HG03439 (cell line): ENCODE data around the gene DDB1.
A peak's percentile ranks its signal among the peaks of the same experiment; 100 is the strongest.

Experiments
- ATAC-seq: cut with Tn5 transposase; IDR thresholded peaks from one replicate; pipeline ENCODE4 v1.9.1; 2021; ENCODE audit warnings: mild to moderate bottlenecking, moderate library complexity; ENCODE audit not compliant: unreplicated experiment

Gene DDB1

DNA sequence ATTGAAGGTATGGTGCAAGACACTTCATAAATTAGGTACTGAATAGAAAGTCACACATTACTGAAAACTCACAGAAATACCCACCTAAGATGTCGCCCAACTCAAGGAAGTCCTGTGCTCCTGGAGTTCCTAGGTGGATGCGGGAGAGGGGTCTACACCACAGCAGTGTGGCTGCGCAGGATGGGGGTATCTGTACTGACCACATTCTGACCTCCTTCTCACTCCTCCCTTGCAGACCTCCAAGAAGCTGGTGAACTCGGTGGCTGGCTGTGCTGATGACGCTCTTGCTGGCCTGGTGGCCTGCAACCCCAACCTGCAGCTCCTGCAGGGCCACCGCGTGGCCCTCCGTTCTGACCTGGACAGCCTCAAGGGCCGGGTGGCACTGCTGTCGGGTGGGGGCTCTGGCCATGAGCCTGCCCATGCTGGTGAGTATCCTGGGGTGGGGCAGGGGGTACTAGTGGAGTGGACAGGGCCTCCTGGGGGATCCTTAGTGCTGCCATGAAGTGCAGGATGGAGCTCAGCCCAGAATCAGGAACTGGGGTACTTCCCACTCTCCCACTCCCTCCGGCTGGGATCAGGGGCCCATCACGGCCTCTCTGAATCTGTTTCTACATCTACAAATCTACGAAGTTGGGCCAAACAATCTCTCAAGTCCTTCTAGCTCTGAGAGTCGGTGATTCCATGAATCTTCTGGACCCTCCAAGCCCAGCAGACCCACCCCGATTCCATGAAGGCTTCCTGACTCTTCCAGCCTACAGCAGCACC, 5.0 kb upstream of the DDB1 start:
- no peak for ATAC-seq

DNA sequence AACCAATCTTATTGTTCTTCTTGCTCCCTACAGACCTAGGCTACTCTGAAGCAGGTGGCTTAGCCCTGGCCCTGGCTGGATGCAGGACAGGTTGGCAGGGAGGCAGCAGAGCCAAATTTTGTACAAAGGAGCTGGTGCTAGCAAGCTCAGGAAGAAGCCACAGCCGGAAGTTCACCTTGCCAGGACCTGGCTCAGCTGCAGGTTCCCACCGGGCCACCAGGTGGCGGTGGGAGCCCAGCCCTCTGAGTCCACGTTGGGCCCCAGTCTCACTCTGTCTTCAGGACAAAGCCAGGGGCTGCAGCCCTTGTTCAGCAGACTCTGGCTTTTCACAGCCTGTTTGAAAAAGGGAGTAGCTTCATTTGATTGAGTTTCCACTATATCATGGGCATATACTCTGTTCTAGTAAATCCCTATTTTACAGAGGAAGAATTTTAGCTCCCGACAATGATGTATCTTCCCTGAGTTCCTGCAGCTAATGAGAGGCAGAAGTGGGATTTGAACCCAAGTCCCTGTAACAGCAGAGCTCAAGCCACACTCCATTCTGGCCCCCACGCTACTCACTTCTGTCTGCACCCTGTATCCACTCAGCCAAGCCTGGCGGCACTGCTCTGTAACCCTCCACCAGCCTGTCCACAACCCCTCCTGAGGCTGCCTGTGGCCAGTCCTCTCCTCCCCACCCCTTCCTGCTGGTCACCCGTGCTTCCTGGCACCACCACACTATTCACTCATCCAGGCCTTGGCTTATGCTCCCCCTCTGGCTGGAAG, 3.4 kb upstream of the DDB1 start:
- ATAC-seq: peak; percentile 42

DNA sequence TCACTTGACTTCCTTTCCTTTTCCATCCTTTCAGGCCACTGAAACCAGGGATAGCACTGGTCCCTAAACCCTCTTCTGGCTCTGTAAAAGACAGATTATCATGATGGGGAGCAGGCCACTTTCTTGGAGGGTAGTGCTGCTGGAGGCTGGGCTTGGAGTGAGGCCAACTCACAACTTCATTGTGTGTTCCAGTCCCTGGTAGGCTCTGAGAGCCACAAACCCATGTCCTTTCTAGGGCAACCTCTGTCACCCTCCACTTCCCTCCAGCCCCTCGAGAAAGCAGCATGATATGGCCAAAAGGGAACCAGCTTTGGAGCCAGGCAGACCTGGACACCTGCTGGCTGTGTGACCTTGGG, 2.4 kb upstream of the DDB1 start:
- ATAC-seq: no peak

DNA sequence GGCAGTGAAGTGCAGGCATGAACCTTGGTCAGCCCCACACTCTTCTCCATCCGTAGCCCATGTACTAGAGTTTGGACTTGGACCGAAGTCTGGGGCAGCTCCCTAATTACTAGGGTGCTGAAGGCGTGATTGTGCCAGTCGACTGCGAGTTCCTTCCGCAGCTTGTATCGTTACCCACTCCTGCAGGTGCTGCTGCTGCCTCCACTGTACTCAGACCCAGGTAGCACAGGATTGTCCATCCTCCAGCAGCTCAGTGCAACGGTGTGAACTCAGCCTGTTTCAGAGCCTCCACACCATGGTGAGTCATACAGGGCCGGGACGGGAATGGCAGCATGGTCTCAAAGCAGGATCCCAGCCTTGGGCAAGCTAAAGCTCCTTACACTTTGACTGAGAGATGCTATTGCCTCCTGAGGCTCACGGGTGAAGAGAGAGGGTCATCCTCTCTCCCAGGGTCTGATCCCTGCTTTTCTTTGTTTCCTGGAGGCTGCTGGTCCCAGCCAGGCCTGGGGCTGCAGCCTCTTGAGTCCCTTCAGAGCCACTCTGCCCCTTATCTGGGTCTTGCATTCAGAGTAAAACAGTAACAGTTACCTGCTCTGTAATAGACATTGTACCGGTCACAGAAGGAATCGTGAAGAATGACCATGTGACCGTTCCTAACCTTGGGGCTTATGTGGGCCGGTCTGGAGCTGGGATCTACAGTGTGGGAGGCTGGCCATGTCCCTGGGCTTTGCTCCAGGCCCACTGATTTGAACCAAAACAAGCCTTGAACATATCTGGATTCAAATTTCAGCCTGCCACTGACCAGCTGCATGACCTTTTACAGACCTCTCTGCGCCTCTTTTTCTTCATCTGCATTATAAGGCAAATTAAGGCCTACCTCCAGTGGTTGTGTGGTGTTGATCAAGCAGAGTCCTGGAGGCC, 1.8 kb upstream of the DDB1 start:
- no peak for ATAC-seq

DNA sequence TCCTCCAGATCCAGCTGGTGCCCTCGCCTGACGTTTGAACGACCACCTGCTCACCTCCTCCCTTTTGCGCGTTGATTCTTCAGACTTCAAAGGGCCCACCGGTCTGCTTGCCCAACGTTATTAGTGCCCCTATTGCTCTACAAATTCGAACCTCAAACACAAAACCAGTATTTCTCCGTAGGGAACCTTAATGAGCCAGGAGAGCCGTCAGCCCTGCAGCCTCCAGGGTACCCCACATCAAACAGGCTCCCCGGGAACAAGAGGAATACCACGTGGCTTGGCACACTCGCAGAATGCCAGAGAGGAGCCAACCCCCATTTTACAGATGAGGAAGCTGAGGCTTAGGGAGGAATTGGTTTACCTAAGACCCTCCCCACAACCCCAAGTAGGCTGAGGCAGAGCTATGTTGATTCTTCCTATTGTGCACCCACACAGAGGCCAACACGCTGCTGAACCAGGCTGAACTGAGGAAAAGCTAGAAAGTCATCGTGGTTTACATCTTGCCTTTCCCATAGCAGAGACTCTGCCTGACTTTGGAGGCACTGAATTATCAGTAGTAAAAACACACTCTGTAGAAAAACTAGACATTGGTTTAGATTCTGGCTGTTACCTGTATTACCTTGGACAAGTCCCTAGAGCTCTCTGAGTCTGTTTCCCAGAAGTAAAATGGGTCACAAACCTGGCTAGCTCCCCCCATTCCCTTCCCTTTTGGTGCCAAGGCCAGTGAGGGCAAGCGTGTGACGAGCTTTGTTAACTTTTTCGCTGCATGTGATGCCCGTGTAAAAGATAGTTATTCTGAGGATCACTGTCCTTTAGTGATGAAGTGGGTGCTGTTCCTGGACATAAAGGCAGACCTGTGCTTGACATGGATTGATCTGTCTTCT, 887 bp upstream of the DDB1 start:
- ATAC-seq: peak; percentile 4

DNA sequence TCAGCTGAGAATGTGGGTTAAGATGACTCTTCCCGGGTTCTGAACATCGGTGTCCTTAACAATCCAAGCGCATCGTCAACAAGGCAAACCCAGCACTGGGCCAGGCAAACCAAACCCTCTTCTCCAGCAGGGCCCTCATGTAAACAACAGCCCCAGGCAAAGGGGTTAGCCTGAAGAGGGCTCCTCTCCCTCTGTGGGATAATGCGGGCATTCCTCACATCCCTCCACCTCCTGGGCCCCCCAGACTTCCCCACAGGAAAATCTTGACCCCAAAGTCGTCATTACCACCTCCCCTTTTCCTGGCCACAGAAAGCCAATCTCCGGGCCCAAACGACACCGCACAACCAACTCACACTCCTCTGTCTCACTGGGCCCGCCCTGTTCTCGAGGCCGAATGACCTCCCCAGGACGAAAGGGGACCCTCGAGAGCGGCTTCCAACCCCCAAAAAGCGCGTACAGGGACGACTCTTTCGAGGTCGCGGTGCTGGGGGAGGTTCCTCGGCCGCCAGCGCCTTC, 566 bp downstream of the DDB1 start:
- peak; percentile 11 for ATAC-seq

DNA sequence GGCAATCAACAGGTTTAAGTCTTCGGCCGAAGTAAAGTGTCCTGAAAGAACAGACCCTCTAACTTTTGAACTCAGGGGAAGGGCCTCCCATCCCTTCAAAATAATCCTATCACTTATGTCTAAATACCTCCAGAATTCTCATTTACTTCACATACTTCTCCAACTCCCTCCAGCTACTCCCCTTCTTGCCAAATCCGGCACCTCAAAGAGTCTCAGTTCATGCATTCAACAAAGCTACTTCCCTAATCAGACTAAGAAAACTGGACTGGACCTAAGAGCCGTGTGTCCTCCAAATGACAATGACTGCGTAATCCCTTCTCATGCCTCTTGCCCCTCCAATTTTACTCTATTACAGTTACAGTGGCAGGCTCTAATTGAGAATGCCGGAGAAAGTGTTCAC, 1.3 kb downstream of the DDB1 start:
- no peak for ATAC-seq

DNA sequence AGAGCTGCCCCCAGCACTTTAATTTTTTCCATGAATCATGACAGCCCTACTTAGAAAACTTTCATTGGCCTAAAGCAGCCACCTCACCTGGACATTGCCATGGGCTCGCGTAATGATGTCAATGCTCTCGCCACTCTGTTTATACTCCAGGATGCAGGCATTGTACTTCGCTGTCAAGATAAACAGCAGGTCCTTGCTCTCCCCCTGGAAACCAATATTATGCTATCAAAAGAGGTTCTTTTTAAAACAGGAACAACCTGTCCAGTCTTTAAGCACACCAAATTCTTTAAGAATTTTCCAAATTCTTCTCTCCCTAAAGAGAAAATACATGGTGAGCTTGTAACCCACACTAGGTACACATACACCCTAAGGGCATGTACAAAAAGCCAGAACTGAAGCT, 3.0 kb downstream of the DDB1 start:
- ATAC-seq: no peak

DNA sequence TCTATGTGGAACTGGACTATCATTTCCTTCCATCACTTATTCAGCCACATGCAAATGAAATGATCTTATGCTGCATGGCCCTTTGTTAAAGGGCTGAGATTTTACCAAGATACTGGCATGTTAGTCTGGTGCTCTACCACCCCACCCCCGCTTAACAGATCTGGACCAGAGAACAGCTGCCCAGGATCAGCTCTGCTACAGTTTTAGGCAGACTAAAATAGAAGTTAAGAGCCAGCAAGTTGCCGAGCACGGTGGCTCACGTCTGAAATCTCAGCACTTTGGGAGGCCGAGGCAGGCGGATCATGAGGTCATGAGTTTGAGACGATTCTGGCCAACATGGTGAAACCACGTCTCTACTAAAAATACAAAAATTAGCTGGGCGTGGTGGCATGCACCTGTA, 4.6 kb downstream of the DDB1 start:
- no peak for ATAC-seq

DNA sequence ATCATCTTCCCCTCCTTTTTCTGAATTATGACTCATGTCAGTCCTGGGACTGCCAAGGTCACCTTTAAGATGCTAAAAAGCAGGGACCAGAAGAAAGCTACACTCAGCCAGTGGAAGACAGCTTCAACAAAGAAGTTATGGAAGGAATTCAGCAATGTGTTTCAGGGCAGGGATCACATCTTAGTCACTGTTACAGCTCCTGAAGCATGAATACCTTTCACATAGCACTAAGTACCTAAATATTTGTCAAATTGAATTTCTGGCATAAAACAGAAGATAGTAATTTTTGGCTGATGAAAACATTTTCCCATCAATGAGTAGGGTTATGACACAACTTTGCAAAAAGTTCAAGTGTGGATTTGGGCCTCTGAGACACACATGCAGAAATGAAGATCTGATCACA, 5.2 kb downstream of the DDB1 start:
- ATAC-seq: no peak

DNA sequence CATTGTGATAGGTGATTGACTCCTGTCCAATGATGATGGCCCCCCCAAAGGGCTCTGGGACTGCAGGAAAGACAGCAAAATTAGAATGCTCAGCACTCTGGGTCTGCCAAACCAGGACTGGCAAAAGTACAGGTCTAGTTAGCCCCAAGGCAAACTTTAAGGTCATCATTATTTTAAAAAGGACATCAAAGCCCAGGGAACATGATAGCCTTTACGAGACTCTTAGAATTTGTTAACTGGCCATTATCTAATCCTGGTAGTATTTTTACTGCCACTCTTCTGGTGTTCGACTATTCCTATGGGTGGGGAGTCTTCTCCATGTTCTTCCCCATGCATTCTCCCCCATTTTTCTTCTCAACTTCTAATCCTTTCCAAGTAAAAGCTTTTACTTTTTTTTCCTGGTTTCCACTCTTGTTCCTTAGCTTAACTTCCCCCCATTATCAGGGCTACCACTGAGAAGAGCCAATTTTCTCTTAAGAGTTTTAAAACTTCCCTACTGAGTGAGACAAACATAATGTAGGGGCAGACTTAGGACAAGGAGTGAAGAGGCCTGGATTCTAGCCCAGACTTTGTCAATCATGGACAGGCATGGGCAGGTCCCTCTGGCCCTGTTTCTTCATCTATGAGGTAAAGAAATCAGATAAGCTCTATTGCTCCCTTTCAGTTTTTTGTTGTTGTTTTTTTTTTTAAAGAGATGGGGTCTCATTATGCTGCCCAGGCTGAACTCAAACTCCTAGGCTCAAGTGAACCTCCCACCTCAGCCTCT, 7.1 kb downstream of the DDB1 start:
- no peak for ATAC-seq

DNA sequence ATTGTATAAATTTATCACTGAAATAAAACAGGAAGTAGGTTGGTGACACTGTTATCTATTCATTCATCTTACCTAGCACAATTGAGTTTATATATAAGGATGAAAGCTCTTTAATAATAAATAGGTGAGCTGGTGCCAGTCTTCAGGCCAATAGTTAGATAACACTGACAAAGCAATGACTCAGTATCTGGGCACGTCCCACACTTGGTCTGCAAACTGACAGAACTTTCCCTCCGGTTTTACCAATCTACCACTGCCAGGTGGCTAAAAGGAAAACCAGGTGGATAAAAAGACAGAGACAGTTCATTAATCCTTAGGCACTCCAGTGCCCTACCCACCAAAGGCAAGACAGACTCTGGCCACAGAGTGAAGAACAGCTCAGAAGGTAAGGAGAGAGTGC, 17.6 kb downstream of the DDB1 start:
- ATAC-seq: no peak

DNA sequence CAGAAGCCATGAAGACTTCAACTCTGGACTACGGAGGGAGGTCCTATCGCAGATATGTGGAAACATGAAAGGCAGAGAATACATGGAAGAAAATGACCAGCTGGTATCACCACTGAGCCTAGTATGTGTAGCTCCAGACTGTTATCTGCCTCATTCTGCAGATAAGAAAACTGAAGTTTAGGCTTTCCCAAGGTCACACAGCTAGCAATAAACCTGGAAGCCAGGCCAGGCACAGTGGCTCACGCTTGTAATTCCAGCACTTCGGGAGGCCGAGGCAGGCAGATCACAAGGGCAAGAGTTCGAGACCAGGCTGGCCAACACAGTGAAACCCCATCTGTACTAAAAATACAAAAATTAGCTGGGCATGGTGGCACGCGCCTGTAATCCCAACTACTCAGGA, 22.2 kb downstream of the DDB1 start:
- no peak for ATAC-seq

DNA sequence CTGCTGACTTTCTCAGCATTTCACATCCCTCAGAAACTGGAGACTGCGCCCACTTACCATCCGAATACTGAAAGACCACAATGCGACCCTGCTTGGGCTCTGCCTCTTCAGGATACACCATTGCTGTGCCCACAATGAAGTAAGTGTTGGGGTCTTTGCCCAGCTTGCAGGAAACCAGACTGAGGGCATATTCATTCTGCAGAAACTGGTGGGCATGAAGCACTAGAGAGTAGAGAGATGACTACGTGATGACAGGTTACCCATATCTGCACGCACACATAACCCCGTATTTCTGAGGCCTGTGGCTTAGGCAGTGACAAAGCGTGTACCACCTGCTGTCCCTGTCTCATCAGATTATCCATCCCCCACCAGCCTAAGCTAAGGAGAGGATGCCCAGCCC, 23.2 kb downstream of the DDB1 start:
- ATAC-seq: no peak

DNA sequence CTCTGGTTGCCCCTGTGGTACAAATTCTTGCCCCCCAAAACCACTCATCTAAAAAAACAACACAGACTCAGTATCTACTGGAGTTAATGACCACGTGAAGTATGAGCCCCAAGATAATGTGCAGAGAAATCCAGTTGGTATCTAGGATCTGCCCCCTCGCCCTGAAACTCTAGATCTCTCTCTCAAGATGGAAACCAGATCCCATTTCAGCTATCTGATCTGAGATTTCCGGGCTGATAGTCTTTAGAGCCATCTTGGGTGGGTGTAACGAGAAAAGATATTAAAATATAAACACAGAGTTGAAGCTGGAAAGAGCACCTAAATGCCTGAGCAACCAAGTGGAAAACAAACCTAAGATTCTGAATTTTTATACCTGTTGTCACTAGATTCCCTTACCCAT, 23.8 kb downstream of the DDB1 start:
- ATAC-seq: no peak

DNA sequence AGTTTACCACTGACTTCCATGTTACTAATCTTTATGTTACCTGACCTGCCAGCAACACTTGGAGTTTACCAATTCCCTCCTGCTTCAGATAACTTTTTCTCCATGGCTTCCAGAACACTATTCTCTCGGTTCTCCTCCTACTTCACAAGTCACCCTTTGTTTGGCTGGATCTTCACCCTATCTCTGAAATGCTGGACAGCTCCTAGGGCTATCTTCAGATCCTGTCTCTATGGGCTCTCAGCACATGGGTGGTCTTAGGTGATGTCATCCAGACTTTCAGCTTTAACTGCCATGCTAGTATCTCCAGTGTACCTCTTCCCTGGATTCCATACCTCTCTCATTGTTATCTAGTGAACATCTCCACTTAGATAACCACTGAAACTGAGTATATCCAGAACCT, 25.6 kb downstream of the DDB1 start:
- no peak for ATAC-seq

DNA sequence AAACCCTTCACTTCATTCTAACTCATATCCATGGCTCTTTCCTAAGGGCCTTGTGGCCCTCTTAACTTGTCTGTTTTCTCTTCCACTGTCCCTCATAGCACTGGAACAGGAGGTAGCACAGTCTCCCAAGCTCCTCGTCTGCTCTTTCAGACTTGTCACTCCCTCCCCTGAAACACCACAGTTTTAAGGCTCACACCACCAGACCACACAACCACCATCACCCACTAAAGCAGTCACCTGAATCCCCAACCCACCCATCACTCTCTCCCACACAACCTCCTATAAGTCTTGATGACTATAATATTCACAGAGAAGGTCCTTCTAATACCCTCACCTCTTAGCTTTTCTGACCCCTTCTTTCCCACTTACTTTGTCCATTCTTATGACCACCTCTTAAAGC, 26.7 kb downstream of the DDB1 start:
- ATAC-seq: no peak

DNA sequence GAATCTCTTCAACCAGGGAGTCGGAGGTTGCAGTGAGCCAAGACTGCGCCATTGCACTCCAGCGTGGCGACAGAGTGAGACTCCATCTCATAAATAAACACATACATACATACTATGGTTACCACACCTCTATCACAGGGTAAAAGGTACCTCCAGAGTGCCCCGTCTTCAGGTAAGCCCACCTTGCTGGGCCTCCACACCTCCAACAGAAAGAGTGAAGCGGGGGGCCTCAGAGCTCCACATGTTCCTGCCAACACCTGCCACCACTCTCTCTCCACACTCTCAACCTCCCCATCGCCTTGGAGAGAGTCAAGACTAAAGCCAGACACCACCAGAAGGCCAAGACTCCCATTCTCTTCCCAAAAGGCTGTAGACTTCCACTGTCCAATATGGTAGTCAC, 27.5 kb downstream of the DDB1 start:
- no peak for ATAC-seq

DNA sequence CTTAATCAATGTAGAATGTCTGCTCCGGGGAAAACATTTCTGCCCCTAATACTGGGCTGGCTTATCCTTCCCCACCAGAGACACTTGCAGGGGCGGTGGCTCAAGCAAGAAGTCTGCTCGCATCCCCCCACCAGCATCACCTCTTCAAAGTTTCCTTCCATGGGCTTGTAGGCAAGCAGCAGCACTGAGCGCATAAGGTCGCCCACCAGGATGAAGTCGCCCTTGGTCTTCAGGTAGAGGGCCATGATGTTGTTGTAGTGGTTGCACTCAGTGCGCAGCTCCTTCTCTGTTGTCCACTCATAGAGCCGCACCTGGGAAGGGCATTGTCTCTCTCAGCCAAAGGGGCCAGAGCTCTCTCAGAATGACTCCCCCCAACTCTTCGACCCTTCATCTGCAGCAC, 29.2 kb downstream of the DDB1 start:
- no peak for ATAC-seq

DNA sequence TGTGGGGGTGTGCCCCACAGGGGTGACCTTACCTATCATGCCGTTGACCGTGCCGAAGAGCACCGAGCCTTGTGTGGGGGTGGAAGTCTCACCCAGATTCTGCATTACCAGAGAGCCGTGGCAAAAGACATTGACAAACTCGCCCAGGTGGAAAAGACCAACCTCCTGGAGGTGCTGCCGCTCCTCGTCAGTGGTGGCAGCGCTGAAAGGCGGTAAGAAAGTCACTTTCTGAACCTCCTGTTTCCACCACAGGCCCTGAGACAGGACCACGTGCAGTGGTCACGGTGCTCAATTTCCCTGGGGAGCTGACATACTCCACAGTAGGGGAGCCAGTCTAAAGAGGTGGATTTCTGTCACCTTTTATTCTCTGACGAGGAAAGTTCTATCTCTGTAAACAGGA, 30.4 kb downstream of the DDB1 start:
- no peak for ATAC-seq
